Stimulated activated CD4-positive, alpha-beta T cell treated with anti-CD3 and anti-CD28 coated beads, Interleukin-12 subunit alpha, Interleukin-12 subunit beta, amount 100 ng/mL, for 48 hours (primary cell): ENCODE results near the gene FLT3LG.

Experiments
- DNase-seq, 3 donors: peaks; one replicate each; pipeline ENCODE4 v3.0.0-alpha.2; 2020; ENCODE audit warnings: low read depth in 2 of 3, low spot score in 1 of 3

FLT3LG gene, protein sequence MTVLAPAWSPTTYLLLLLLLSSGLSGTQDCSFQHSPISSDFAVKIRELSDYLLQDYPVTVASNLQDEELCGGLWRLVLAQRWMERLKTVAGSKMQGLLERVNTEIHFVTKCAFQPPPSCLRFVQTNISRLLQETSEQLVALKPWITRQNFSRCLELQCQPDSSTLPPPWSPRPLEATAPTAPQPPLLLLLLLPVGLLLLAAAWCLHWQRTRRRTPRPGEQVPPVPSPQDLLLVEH

DNA sequence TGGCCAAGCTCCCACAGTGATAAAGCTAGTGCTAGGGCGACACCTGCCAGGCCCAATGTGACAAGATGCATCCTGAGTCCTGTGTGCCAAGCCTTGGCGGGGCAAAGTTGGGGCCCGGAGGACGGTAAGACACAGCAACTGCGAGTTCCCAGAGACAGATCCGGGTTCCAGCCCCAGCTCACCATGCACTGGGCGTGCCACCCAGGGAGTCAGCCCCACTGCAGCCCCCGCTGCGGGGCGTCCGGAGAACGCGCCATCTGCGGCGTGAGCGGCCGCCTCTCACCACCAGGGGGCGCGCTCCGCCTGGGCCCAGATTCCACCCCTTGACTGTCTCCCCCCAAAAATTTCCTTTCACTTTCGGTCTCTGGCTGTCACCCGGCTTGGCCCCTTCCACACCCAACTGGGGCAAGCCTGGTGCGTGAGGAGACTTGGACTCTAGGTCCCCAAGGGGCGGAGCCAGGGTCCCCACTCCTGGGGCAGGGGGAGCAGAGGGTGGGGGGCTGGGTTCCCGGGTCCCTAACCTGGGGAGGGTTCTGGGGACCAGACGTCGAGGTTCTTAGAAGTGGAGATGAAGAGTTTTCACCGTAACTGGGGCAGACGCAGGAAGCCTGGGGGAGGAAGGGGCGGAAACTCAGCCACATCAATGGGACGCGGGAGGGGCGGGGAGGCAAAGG, at the start of gene FLT3LG:
Gene FLT3LG (plus strand): TSS at position 348 of the 674 bp plus-strand sequence. CDS start 425 bp downstream, outside the sequence.
- DNase-seq, result peak; percentile 74 to 86 (median 84)

DNA sequence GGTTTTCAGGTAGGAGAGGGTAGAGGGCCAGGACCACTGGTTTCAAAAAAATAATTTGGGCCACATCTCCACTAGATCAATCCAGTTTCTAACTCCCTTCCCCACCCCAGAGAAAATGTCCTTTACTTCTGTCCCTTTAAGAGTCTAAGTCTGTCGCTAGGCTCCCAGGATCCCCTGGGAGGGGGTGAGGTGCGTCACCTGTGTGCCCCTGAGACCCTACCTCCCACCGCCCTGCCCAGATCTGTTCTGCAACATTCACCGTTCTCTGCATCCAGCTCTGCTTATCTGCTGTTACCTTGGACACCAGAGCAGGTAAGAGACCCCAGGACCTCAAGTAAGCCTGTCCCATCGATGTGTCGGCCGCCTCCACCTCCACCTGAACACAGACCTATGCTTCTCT, 48.8 kb upstream of the FLT3LG start, which contains the start of gene GFY:
Gene GFY (plus strand): TSS at position 211 of the 400 bp plus-strand sequence. CDS start 1,043 bp downstream, outside the sequence.
- DNase-seq, result no peak

DNA sequence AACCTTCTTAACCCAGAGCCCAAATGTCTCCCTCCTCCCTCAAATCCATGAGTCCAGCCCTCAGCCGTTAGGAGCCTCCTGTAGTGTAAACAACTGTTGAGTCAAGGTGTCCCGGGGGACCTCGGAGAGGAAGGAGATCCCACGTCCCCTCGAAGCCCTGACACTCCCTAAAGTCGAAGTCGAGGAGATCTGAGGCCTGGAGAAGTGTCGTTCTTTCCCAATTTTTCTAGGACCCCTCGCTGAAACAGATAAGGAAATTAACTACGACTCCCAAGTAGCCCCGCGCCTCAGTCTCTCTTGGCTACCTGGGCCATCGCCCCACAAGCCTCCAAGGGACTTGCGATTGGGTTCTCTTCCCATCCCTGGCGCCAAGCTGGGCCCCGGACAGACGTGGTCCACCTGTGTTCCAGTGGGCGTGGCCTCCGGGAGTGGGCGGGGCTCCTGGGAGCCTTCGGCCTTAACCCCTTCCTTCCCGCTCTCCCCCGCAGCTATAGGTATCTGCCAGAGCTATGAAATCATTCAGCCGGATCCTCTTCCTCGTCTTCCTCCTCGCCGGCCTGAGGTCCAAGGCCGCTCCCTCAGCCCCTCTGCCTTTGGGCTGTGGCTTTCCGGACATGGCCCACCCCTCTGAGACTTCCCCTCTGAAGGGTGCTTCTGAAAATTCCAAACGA, 48.0 kb upstream of the FLT3LG start:
- peak in 1 of 3 donors; percentile 34 for DNase-seq

DNA sequence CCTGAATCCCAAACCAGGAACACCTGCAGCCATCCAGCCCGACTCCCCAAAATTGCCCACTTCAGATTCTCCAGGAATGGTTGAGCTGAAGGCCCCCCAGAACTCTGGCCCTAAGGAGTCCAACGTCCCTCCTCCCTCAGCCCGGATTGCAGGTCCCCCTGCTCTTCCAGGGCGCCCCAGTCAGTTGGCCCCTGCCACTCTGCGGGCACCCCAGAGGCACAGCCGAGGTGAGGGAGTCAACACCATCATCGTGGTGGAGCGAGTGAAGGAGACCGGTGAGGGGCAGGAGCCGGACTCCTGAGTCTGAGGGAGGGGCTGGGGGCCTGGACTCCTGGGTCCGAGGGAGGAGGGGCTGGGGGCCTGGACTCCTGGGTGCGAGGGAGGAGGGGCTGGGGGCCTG, 46.7 kb upstream of the FLT3LG start:
- no peak for DNase-seq

DNA sequence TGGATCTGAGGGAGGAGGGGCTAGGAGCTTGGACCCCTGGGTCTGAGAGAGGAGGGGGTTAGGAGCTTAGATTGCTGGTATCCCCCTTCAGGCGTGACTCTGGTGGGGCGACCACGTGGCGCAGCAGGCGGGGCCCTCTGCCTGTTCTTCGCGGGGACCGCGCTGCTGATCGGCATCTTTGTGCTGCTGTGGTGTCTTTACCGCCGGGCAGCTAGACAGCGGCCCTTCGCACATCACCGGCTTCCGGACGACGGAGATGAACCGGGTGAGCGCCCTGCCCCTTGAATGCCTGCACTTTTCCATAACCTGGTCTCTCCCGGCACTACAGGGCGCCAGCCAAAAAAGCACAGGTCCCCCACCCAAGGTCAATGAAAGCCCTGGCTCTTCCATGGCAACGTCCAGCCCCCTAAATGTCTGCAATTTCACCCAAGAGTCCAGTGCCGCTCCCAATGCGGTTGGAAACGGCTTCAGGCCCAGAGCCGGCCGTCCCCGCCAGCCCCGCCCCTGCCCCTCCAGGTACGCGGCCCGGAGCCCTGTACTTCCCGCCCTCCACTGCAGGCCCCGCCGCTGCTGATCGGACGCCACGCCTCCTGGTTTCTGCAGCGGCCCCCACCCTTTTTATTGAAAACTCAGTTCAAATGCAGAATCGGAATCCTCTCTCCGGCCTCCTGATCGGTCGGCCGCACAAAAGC, 46.0 kb upstream of the FLT3LG start:
- DNase-seq, result no peak

DNA sequence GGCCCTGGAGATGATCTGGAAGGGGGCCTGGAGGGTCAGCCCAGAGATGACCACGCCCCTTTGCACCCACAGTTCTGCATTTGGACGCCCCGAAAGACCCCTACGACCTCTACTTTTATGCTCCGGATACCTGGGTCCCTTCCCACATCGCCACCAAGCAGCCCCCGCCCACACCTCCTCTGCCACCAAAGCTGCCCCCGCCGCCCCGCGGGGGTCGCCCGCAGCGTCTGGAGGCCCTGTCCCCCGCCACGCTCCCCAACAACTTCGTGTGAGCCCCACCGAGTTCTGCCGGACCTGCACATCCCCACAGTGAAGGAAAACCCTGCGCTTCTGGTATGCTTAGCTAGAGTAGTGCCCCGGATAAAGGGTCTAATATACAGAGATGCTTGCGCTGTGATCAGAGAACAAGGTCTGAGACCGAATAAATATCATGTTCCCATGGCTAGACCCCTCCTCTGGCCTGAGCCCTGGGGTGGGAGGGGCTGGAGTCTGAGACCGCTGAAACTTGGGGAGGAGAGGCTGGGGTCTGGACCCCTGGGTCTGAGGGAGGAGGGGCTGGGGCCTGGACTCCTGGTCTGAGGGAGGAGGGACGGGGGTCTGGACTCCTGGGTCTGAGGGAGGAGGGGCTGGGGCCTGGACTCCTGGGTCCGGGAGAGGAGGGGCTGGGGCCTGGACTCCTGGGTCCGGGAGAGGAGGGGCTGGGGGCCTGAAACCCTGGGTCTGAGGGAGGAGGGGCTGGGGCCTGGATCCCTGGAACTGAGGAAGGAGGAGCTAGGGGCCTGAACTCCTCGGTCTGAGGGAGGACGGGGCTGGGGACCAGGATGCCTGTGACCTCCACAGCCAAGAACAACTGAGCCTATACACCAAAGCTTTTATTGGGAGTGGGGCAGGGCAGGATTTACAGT, 45.2 kb upstream of the FLT3LG start:
- no peak for DNase-seq

DNA sequence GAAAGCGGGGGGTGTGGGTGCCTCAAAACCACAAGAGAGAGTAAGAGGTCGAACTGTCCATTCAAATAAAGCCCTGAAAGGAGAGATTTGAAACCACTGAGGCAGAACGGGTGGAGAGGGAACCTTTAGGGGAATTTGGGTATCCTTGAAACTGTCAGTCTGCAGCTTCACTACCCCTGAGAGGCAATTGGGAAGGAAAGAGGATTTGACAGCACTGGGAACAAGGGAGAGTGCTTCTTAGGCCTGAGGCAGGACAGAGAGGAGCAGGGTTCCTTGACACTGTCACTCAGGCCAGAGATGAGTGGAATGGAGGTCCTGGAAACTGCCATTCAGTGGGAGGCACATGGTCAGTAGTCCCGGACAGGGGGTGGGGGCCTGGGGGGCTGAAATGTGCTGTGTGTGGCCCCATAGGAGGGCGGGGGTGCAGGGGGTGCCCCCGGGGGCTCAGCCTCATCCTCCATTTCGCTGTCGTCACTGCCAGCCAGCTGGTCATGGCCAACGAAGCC, 43.8 kb upstream of the FLT3LG start:
- DNase-seq, result no peak

DNA sequence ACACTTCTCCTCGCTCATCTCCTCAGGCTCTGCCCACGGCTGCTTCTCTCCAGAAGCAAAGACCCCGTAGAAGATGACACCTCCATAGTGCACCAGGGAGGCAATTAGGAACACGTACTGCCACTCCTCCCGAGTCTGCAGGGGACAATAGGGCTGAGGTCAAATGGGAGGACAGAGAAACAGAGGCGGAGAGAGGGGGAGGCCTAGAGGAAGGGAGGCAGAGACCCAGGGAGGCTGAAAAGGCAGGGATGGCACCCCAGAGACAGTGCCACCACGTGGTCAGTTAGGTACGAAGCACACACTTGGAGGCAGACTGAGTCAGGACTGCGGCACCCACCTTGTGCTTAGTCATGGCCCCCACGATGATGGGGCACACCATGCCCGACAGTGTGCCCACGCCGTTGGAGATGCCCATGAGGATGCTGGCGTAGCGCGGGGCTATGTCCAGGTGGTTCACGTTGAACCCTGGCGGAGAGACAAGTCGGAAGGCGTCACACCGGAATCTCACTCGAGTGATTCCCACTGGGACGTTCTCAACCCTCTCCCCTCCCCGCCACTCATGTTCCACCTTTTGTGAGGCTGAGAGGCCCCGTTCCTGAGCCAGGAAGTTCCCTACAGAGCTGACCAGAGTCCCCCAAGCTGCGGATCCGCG, 43.2 kb upstream of the FLT3LG start:
- no peak for DNase-seq

DNA sequence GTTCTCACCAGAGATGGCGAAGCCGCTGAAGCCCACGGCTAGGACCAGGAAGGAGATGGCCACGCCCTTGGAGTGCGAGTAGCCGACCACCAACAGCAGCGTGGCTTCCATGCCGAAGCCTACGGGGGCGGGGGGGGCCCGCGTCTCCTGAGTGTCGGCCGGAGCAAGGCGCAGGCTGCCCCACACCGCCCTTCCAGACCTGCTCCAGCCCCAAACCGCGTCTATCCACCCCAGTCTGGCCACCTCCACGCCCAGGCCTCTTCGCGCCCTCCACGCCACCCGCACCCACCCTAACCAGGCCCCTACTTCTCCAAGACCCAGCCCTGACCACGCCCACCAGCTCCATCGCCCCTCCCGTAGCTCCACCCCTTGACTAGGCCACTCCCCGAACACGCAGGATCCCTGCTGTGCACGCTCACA, 42.7 kb upstream of the FLT3LG start:
- DNase-seq, result no peak

DNA sequence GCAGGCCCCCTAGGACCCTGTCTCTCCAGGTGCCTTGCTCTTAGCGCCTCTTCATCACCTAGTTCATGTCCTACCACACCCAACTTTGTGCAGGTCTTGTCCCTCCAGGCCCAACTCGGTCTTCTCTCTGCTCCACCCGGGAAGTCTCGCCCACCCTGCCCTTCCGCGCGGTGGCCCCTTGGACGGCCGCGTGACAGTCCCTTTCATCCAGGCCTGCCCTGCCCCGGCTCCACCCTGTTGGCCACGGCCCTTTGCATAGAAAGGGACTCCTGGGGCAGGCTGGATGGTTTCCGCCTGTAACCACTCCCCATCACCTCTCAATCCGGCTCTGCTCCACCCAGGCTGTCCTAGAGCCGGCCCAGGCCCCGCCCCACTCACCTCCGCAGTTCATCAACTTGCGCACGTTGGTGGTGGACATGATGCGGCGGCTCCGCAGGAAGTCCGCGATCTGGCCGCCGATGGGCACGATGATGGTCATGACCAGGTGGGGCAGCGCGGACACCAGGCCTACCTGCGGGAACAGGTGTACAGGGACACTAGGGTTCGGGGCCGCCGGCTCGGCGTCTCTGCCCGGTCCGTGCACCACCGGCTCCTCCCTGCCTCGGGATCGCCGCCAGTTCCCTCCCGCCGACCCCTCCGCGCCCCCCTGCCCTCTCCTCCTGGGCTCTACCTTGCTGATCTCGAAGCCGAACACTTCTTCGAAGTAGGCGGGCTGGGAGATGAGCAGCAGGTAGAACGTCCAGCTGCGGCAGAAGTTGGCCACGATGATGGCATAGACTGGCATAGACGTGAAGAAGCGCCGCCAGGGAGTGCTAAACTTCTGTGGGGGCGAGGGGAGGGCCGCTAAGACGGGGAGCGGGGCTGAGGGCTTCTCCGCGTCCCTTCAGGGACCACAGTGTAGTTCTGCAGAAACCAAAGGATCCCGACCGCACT, 41.6 kb upstream of the FLT3LG start:
- no peak for DNase-seq

DNA sequence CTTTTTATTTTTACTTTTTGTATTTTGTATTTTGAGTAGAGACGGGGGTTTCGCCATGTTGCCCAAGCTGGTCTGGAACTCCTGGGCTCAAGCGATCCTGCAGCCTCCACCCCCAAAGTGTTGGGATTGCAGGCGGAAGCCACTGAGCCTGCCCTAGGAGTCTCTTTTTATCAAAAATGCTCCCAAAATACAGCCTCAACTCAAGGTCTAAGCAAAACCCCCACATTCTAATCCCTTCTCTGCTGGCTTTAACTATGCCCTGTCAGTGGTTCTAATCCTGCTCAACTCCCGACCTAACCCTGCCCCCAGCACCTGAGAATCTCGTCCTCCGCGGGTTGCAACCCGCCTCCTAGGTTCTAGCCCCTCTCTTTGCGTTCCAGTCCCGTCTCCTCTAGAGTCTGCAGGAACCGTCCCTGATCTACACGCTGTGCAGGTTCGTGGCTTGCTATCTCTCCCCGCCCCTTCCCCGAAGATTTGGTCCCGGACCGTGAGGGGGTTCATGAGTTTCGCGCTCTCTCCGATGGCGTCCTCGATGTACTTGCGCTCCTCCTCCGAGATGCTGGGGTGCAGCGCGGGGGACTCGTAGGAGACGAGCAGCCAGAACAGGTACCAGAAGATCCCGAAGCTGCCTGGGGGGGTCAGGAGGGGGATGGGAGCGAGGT, 40.6 kb upstream of the FLT3LG start:
- DNase-seq, result no peak

DNA sequence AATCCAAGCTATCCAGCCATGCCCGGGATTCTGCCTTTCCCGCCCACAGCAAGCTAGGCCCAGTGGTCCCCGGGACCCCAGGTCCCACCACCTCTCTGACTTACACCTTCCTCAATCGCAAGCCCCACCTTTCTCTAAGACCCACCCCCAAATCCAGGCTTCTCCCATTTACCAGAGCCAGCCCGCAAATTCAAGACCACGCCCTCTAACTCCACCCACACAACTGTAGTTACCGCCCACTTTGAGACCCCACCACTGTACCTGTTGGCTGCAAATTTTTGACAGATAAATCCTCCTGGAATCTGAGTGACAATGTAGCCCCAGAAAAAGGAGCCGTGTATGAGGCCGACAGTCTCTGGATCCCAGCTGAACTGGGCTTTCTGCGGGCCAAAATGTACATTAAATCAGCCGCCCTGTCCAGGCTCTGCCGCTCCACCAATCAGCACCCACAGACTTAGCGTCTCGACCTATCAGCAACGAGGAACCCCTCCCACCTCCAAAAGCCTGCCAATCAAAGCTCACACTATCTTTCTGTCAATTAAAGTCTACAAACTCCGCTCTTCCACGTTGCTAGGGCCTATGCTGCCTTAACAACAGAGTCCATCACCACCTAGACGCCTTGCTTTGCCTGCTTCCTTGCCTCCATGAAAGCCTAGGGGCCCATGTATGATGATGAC, 39.0 kb upstream of the FLT3LG start:
- DNase-seq, result no peak

DNA sequence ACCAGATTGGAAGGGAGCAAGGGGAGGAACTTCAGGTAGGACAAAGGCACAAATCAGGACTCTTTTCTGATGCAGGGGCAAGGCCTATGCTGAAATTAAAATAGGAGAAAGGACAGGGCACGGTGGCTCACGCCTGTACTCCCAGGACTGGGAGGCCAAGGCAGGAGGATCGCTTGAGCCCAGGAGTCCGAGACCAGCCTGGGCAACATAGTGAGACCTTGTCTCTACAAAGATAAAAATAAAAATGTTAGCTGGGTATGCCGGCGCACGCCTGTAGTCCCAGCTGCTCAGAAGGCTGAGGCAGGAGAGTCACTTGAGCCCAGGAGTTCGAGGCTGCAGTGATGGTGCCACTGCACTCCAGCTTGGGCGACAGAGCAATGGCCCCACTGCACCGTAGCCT, 38.3 kb upstream of the FLT3LG start:
- no peak for DNase-seq

DNA sequence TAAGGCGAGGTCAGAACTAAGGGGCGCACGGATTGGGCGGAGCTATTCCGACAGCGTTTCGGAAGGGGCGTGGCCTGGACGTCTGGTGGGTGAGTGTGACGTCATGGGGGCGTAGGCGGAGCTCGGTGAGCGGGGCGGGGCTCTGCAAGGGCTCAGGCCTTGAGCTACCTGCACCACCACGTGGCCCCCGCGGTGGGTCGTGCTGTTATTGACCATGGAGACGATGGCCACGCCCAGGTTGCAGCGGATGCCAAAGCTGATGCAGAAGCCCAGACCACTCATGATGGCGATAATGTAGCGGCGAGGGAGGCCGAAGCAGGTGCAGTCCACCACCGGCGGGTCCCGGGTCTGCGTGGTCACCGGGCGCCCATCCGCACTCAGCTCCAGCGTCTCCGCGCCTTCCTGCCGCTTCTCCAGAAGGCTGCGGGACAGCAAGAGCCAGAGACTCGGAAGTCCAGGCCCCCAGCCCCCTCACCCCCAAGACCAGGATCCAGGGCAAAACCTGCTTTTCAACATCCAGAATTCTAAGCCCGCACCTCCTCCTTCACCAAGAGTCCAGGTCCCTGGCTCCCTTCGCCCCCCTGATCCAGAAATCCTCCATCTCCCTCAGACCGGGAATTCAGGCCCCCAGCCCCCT, 37.5 kb upstream of the FLT3LG start:
- peak; percentile 57 to 61 (median 60) for DNase-seq

DNA sequence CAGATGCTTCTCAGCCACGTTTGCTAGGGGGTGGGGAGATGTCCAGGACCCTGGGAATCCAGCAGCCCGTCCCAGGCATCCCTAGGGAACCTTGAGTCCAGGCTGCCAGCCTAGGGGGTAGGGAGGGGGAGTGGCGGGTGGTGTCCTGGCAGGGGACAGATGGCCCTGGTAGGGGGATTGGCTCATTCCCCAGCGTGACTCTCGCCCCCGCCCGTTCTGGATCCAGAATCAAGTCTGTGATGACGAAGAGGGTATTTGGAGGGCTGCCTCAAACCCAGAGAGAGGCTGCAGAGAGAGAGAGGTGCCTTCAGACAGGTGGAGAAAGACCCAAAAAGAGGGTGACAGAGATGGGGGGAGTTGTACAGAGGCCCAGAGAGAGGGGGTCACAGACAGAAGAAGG, 36.8 kb upstream of the FLT3LG start:
- DNase-seq, result no peak

DNA sequence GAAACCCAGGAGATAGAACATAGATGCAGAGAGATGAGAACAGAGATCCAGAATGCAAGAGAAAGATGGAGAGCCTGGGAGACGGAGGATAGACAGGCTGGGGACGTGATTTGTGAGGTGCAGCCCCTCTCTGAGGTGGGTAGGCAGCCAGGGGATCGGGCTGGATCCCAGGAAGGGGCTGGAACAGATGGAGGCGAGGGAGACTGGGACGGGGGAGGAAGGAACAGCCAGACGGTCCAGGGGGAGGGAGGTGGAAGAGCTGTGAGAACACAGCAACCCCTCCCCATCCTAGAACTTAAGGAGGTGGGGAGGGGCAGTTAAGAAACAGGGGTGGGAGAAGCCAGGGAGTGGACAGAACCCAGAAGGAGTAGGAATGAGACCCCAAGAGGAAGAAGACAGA, 35.8 kb upstream of the FLT3LG start:
- no peak for DNase-seq

DNA sequence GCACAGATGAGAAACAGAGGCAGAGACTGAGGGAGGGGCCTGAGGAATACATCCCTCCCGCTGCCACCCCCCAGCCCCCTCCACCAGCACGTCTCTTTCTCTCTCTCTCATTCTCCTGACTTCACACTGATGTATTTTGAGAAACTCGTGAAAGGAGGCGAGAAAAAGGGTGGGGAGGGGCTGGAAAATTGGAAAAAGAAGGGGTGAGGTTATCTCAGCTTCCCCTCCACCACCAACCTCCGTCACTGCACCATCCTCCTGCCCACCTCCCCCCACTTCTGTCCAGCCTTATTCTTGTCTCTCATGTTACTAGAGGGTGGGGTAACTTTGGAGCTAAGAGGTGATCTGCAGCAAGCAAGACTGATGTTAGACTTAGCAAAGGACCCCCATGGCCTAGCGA, 34.2 kb upstream of the FLT3LG start:
- DNase-seq, result no peak
